A549 (cell line): ENCODE results near the gene FAM118B. TPM values are rescaled to one million over a fixed set of nuclear protein-coding genes. Genes with fewer than 3 reads are reported as not detected.

Experiments used
- ATAC-seq, 2 experiments: fragments of 200-7000 bp in 1 of 2; fragments of >200 bp in 1 of 2; cut with Nextera tagmentation in 1 of 2; cut with Tn5 transposase in 1 of 2; 3 replicates each; pipeline versions ENCODE4 v1.8.0 to v1.9.1; 2018 to 2020; ENCODE audit warnings: mild to moderate bottlenecking in 1 of 2, moderate library complexity in 1 of 2
- CTCF ChIA-PET: fragments of 300-600 bp; sonication (Branson Sonifier 250); formaldehyde crosslinking; extraction: SDS; loops from one replicate; lab custom pipeline; 2021; ENCODE audit warnings: antibody characterized with exemption, inconsistent platforms; lab: Yijun Ruan, JAX
- POLR2A ChIA-PET: fragments of 350-600 bp; formaldehyde crosslinking; extraction: SDS; loops from one replicate; lab custom pipeline; 2021; ENCODE audit warnings: antibody characterized with exemption, inconsistent platforms; lab: Yijun Ruan, JAX
- DNase-seq, 2 experiments: peaks; one replicate each; pipeline versions ENCODE4 v3.0.0 to v3.0.0-alpha.2; 2011 to 2016; ENCODE audit warnings: low read depth in 1 of 2, low spot score in 1 of 2
- FAIRE-seq: peaks from 2 replicates; lab custom pipeline; 2011; peaks lifted over from hg19 to GRCh38; lab: Jason Lieb, UNC
- H3K27ac ChIP-seq, 2 experiments: fragments of >200 bp; sonication (Bioruptor Twin); formaldehyde crosslinking; 3 replicates each; pipeline ENCODE4 v1.5.1; 2016 to 2017
- H3K4me1 ChIP-seq: fragments of >200 bp; sonication (Bioruptor Twin); formaldehyde crosslinking; 3 replicates; pipeline ENCODE4 v1.6.1; 2016
- H3K4me2 ChIP-seq: fragments of >200 bp; sonication (Bioruptor Twin); formaldehyde crosslinking; 3 replicates; pipeline ENCODE4 v1.6.1; 2016
- H3K4me3 ChIP-seq: fragments of >200 bp; sonication (Bioruptor Twin); formaldehyde crosslinking; 3 replicates; pipeline ENCODE4 v1.5.1; 2016
- H3K9me3 ChIP-seq: fragments of >200 bp; sonication (Bioruptor Twin); formaldehyde crosslinking; 3 replicates; pipeline ENCODE4 v1.6.1; 2016
- BCL3 ChIP-seq: fragments of >200 bp; sonication (Bioruptor Twin); formaldehyde crosslinking; IDR thresholded peaks from 3 replicates; pipeline ENCODE4 v1.6.1; 2016
- BHLHE40 ChIP-seq: IDR thresholded peaks from 2 replicates; pipeline ENCODE4 v1.6.1; 2012; ENCODE audit warnings: low read depth, low read length, inconsistent platforms
- CBX8 ChIP-seq: fragments of 200-600 bp; sonication (generic); IDR thresholded peaks from 2 replicates; pipeline ENCODE4 v1.6.1; 2016
- CHD2 ChIP-seq: fragments of 150-350 bp; IDR thresholded peaks from 2 replicates; pipeline ENCODE4 v1.6.1; 2014; ENCODE audit warnings: low read length; ENCODE audit not compliant: partially characterized antibody
- EHMT2 ChIP-seq: fragments of 200-600 bp; sonication (generic); IDR thresholded peaks from 2 replicates; pipeline ENCODE4 v1.6.1; 2016; ENCODE audit warnings: antibody characterized with exemption, low read depth, mild to moderate bottlenecking, moderate library complexity
- ESRRA ChIP-seq: fragments of 150-350 bp; IDR thresholded peaks from 2 replicates; pipeline ENCODE4 v1.6.1; 2014; ENCODE audit warnings: mild to moderate bottlenecking, low read length, borderline replicate concordance
- FOSL2 ChIP-seq, 2 experiments: fragments of 450-650 bp in 1 of 2; fragments of >200 bp in 1 of 2; sonication (Bioruptor Twin) in 1 of 2; formaldehyde crosslinking; IDR thresholded peaks; 2 replicates each; pipeline versions ENCODE4 v1.5.0 to v1.6.1; 2016 to 2020; ENCODE audit warnings: mild to moderate bottlenecking in 1 of 2, moderate library complexity in 1 of 2
- GATA3 ChIP-seq: IDR thresholded peaks from 2 replicates; pipeline ENCODE4 v1.6.1; 2012; ENCODE audit warnings: borderline replicate concordance
- HDAC2 ChIP-seq: fragments of 200-600 bp; sonication (generic); IDR thresholded peaks from 2 replicates; pipeline ENCODE4 v1.6.1; 2016
- HES2 ChIP-seq: fragments of >200 bp; sonication (Bioruptor Twin); formaldehyde crosslinking; IDR thresholded peaks from 2 replicates; pipeline ENCODE4 v1.6.1; 2016
- HMGXB4 ChIP-seq: fragments of 250-450 bp; sonication (Bioruptor Pico); IDR thresholded peaks from 2 replicates; pipeline ENCODE4 v1.5.0; 2021; ENCODE audit warnings: mild to moderate bottlenecking, moderate library complexity, borderline replicate concordance
- HOXA7 ChIP-seq: fragments of 250-450 bp; sonication (Bioruptor Pico); IDR thresholded peaks from 2 replicates; pipeline ENCODE4 v1.5.0; 2020; ENCODE audit warnings: mild to moderate bottlenecking, moderate library complexity
- HOXB13 ChIP-seq: fragments of 250-450 bp; sonication (Bioruptor Pico); IDR thresholded peaks from 2 replicates; pipeline ENCODE4 v1.5.0; 2020; ENCODE audit warnings: low read depth, mild to moderate bottlenecking, moderate library complexity
- HOXB5 ChIP-seq: fragments of 250-450 bp; sonication (Bioruptor Pico); IDR thresholded peaks from 2 replicates; pipeline ENCODE4 v1.5.0; 2020; ENCODE audit warnings: mild to moderate bottlenecking, moderate library complexity
- JUNB ChIP-seq: fragments of >200 bp; sonication (Bioruptor Twin); formaldehyde crosslinking; IDR thresholded peaks from 2 replicates; pipeline ENCODE4 v1.6.1; 2016
- KDM1A ChIP-seq: fragments of 200-600 bp; sonication (generic); IDR thresholded peaks from 2 replicates; pipeline ENCODE4 v1.6.1; 2016; ENCODE audit warnings: low read depth, mild to moderate bottlenecking
- PBX3 ChIP-seq: IDR thresholded peaks from 2 replicates; pipeline ENCODE4 v1.6.1; 2012
- PHF8 ChIP-seq: fragments of 200-600 bp; sonication (generic); IDR thresholded peaks from 2 replicates; pipeline ENCODE4 v1.6.1; 2016; ENCODE audit warnings: low read depth, mild to moderate bottlenecking, antibody characterized with exemption, moderate library complexity, borderline replicate concordance
- POLR2AphosphoS2 ChIP-seq: conservative IDR thresholded peaks from 2 replicates; pipeline ENCODE4 v1.6.1; 2012; ENCODE audit warnings: low read length, improper control_type of control experiment, inconsistent platforms
- RARB ChIP-seq: fragments of 250-450 bp; sonication (Bioruptor Pico); IDR thresholded peaks from 2 replicates; pipeline ENCODE4 v1.8.0; 2021; ENCODE audit warnings: mild to moderate bottlenecking, moderate library complexity
- RCOR1 ChIP-seq: fragments of 150-350 bp; IDR thresholded peaks from 2 replicates; pipeline ENCODE4 v1.6.1; 2014; ENCODE audit warnings: antibody characterized with exemption, low read length, low read depth
- RFX5 ChIP-seq: fragments of 450-650 bp; IDR thresholded peaks from 2 replicates; pipeline ENCODE4 v1.7.1; 2014; ENCODE audit warnings: antibody characterized with exemption, mild to moderate bottlenecking, moderate library complexity
- RNF2 ChIP-seq: fragments of 200-600 bp; sonication (generic); IDR thresholded peaks from 2 replicates; pipeline ENCODE4 v1.6.1; 2016; ENCODE audit warnings: low read depth, mild to moderate bottlenecking, antibody characterized with exemption, moderate library complexity, borderline replicate concordance
- SREBF2 ChIP-seq: fragments of 450-650 bp; IDR thresholded peaks from 2 replicates; pipeline ENCODE4 v1.6.1; 2014; ENCODE audit warnings: mild to moderate bottlenecking, moderate library complexity
- TFCP2L1 ChIP-seq: fragments of 250-450 bp; sonication (Bioruptor Pico); IDR thresholded peaks from 2 replicates; pipeline ENCODE4 v1.5.0; 2021; ENCODE audit warnings: mild to moderate bottlenecking
- ZC3H11A ChIP-seq: fragments of 450-650 bp; IDR thresholded peaks from 2 replicates; pipeline ENCODE4 v1.6.1; 2014; ENCODE audit warnings: antibody characterized with exemption, mild to moderate bottlenecking
- ZNF302 ChIP-seq: fragments of 250-450 bp; sonication (Bioruptor Pico); IDR thresholded peaks from 2 replicates; pipeline ENCODE4 v1.9.0; 2021; ENCODE audit warnings: inconsistent platforms, mild to moderate bottlenecking, moderate library complexity
- ZSCAN20 ChIP-seq: fragments of 250-450 bp; sonication (Bioruptor Pico); IDR thresholded peaks from 2 replicates; pipeline ENCODE4 v1.8.0; 2022; ENCODE audit warnings: mild to moderate bottlenecking, moderate library complexity
- WGBS: methylation state at CpG from one replicate; pipeline ENCODE4 v1.1.6; 2017; ENCODE audit errors: missing lambda C conversion rate; 5-methylcytosine and 5-hydroxymethylcytosine counted together
- polyA plus RNA-seq, 4 experiments: library from polyadenylated mRNA; depleted of rRNA in 3 of 4; stranded (reverse); fragments of >200 nt; fragmentation: RNase III in 1 of 4; extraction: RNeasy Plus Mini Kit Qiagen cat#74134 plus additional on column Dnase treatment in 1 of 4; gene quantifications; 2 replicates in 3 of 4; 3 replicates in 1 of 4; pipeline ENCODE4 v1.2.3, GENCODE V29; 2011 to 2017

Gene FAM118B
- polyA plus RNA-seq, 2 of the 4 experiments (the other 2 are of a cell fraction), result 14.9 to 23.9 TPM

GRCh38 chr11:126280595-126280994 is 69.0 kb downstream of the FAM118B start (continued):
- TF ChIP-seq PBX3 (no peak), BHLHE40 (no peak), ZSCAN20 (no peak)
- TF ChIP-seq, all 56 proteins: peak for 0

GRCh38 chr11:126281245-126281644 is 69.7 kb downstream of the FAM118B start:
- ChIA-PET POLR2A (interaction anchor here (1.7 kb wide), 1 partner anchor 12 kb away, joined by 6 read pairs; the partner anchor contains the start of genes FOXRED1 and SRPRA), CTCF (interaction anchor here (0.7 kb wide), 1 partner anchor 12 kb away, joined by 3 read pairs; no protein-coding TSS in a partner anchor)
- peaks cover 15% of the 10 kb centered on the region; the same call in 2 of the 3 replicates for H3K4me1 ChIP-seq
- FAIRE-seq (no peak), DNase-seq (no peak), ATAC-seq (no peak)
- H3K4me3 ChIP-seq, result no peak overlapping the region
- no peak overlapping the region for H3K4me2 ChIP-seq
- no peaks in the 10 kb centered on the region for H3K9me3 ChIP-seq
- 94% methylated on average over 6 of the region's 6 CpGs for WGBS
- H3K27ac ChIP-seq, result no peak overlapping the region
- TF ChIP-seq KDM1A (no peak), HOXB5 (no peak), RARB (CRISPR knock-in tag) (no peak), JUNB (no peak), CBX8 (no peak), PBX3 (no peak), PHF8 (no peak), EHMT2 (no peak), CHD2 (no peak), RFX5 (no peak), HES2 (no peak), RCOR1 (no peak), HOXA7 (CRISPR knock-in tag) (no peak)

GRCh38 chr11:126281666-126282175 is 70.1 kb downstream of the FAM118B start:
- CTCF ChIA-PET, result interaction anchor here (0.7 kb wide), 1 partner anchor 11 kb away, joined by 3 read pairs; no protein-coding TSS in a partner anchor

More at GRCh38 chr11:126281666-126282175, 70.1 kb downstream of the FAM118B start:
- Histone ChIP-seq H3K4me1 (peaks cover 15% of the 10 kb centered on the region; the same call in 2 of the 3 replicates), H3K27ac (peak overlapping the region in 1 of 2 experiments; percentile 100; a peak in 3 of 6 replicates), H3K4me2 (peak overlapping the region; percentile 80; the same call in 1 of the 3 replicates), H3K9me3 (no peaks in the 10 kb centered on the region), H3K4me3 (no peak overlapping the region)
- WGBS, result 93% methylated on average over 10 of the region's 10 CpGs
- ATAC-seq, result no peak
- DNase-seq, result no peak
- no peak for FAIRE-seq
- POLR2A ChIA-PET, result interaction anchor here (0.7 to 1.7 kb wide), 2 partner anchors 13 to 22 kb away, joined by 3 to 6 read pairs; partner anchors contain the start of genes DCPS, FOXRED1 and SRPRA
- no peak for TF ChIP-seq TFCP2L1 (CRISPR knock-in tag)
- no peak for TF ChIP-seq HOXB5
- TF ChIP-seq HDAC2, result no peak
- no peak for TF ChIP-seq HOXB13 (CRISPR knock-in tag)
- TF ChIP-seq ESRRA, result no peak
- TF ChIP-seq RARB (CRISPR knock-in tag), result no peak
- TF ChIP-seq KDM1A, result no peak
- TF ChIP-seq FOSL2 (IDR thresholded peaks at IDR 0.05), result no peak
- no peak for TF ChIP-seq FOSL2 (CRISPR knock-in tag; IDR thresholded peaks at IDR 0.05)
- TF ChIP-seq GATA3, result no peak
- no peak for TF ChIP-seq EHMT2
- TF ChIP-seq ZC3H11A, result no peak
- TF ChIP-seq HMGXB4 (CRISPR knock-in tag), result no peak
- no peak for TF ChIP-seq BCL3
- TF ChIP-seq SREBF2, result no peak
- TF ChIP-seq POLR2AphosphoS2, result no peak
- no peak for TF ChIP-seq RNF2
- no peak for TF ChIP-seq ZNF302
